HG02970 (cell line): ENCODE data around the gene OR51Q1.
A peak's percentile ranks its signal among the peaks of the same experiment; 100 is the strongest.

Experiments
- ATAC-seq: cut with Tn5 transposase; IDR thresholded peaks from one replicate; pipeline ENCODE4 v1.9.1; 2021; ENCODE audit warnings: mild to moderate bottlenecking, moderate library complexity, moderate number of reproducible peaks; ENCODE audit not compliant: unreplicated experiment, low FRiP score

The OR51Q1 gene, protein sequence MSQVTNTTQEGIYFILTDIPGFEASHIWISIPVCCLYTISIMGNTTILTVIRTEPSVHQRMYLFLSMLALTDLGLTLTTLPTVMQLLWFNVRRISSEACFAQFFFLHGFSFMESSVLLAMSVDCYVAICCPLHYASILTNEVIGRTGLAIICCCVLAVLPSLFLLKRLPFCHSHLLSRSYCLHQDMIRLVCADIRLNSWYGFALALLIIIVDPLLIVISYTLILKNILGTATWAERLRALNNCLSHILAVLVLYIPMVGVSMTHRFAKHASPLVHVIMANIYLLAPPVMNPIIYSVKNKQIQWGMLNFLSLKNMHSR

GRCh38 chr11:5421811-5422210 is at the start of gene OR51Q1:
TSS of gene OR51Q1 (plus strand) at chr11:5422111. CDS start at chr11:5422201, 90 bp downstream.
- no peak for ATAC-seq

DNA sequence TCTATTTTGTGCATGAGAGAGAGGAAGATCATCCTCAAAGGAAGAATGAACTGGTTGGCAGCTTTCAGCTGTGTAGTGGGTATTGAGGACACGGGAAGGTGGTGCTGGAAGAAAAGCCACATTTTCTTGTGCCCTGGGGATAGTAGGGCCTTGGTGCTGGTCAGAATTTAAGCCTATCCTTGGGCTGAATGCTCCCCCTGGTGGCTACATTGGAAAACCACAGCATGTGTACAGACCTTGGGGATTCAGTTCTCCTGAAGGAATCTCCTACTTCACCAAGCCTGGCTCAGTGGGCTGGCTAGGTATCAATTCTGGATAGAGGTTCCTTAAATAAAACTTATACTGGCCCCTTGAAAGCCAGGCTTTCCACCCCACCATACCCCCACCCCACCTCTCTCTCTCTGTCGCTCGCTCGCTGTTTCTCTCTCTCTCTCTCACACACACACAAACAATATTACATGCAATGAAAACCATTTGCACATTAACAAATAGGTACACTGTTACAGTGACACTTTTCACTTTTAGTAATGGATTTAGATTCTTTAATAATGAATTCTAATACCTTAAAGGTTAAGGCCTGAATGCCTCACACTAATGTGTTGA is 41.1 kb upstream of the OR51Q1 start:
- peak; percentile 80 for ATAC-seq

DNA sequence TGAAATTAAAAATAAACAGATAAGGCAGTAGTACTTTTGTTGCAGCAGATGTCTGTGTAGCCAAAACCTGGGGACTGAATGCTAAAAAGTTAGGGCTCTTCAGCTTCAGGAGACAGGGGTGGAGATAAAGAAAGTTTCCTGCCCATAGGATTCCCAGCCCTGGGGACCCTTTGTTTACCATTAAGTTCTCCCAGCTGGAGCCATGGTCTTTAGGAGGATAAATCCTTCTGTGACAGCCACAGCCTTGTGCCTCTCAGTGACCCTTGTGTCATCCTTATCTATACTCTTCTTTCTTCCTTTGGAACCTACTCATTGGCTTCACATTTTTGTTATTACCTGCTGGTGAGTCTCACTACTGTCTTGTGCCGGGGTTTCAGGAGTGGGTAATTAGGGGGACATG is 38.3 kb upstream of the OR51Q1 start, which contains the start of gene OR51M1:
TSS of gene OR51M1 (plus strand) at position 237 of the 400 bp plus-strand sequence. CDS start 5,587 bp downstream, outside the sequence.
- ATAC-seq, result no peak

- no peak for ATAC-seq
These were observed 37.6 kb upstream of the OR51Q1 start for GRCh38 chr11:5384335-5384734.

GRCh38 chr11:5390210-5390609 is 31.7 kb upstream of the OR51Q1 start:
- no peak for ATAC-seq

- ATAC-seq, result no peak
These were observed 27.8 kb upstream of the OR51Q1 start for GRCh38 chr11:5394091-5394490.

GRCh38 chr11:5398936-5399335 is 23.0 kb upstream of the OR51Q1 start:
- no peak for ATAC-seq

DNA sequence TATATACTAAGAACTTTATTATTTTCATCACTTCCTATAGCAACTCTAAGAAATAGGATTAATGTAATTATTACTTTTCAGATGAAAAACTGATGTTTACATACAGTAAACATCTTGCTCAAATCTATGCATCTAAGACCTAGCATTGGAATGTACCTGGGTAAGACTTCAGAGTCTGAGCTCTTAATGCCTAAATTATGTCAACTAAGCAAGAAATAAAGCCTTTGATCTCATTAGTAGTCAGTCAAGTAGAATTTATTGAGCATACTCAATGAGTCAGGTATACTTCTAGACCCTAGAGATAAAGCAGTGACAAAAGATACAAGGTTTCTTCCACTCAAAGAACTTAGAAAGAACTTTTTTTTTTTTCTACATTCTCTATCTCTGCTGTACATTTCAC is 16.7 kb upstream of the OR51Q1 start:
- ATAC-seq, result no peak

DNA sequence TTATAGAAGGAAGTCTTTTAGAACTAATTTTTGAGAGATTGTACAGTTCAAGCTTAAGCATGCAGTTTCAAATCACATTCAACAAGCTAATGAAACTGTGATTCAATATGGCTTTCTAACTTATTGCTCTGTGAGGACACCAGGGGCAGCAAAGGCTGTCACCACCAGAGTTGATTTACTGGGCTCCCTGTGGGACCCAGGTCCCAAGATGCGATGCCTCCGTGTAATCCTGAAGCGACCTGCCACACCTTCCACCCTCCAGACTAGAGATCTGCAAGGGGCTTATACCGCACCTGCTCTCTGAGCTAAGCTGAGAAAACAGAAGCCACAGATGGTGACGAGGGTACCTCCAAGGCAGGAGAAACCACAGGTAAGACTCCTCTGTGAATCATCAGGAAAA is 918 bp upstream of the OR51Q1 start:
- no peak for ATAC-seq

GRCh38 chr11:5423131-5423530 is 1.2 kb downstream of the OR51Q1 start:
- ATAC-seq, result no peak

DNA sequence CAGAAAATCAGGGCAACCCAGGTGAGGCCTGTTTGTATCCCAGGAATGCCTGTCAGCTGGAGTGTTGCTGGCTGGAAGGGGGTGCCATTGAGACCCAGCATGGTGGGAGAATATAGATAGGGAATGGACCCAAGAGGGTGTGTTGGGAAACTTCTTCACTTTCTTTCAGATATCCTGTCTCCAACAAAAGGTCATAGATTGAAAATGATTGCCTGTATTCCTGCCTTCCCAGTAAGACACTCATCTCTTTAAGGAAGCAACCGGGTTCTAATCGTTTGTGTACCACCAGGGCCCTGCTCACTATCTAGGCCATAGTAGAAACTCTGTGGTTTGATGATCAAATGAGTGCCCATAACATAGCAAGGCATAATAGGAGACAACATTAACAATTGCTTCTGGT is 19.5 kb downstream of the OR51Q1 start, which contains the start of gene OR51I1:
TSS of gene OR51I1 (minus strand) at position 101 of the 400 bp plus-strand sequence. CDS start at position 101, 0 bp downstream.
- ATAC-seq, result no peak

- ATAC-seq, result no peak
These were observed 22.0 kb downstream of the OR51Q1 start for GRCh38 chr11:5443835-5444393.

DNA sequence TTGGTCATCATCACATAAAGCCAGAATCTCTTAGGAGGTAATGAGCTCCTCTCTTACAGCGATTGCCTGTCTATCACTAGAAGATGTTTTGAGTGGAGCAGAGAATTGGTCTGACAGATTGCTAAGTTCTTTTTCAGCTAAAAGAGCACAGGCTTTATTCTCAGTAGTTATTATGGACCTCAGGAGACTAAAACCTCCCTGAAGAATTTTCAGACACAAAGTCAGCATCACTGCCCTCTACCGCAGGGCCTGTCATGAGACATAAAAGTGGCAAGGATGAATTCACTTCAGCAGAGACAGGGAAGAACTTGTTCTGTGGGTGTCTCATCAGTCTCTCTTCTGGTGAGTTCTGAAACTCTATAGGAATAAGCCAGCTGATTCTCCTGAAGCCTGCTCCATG is 27.1 kb downstream of the OR51Q1 start, which contains the start of gene OR51I2:
TSS of gene OR51I2 (plus strand) at position 301 of the 400 bp plus-strand sequence. CDS start 4,166 bp downstream, outside the sequence.
- no peak for ATAC-seq

DNA sequence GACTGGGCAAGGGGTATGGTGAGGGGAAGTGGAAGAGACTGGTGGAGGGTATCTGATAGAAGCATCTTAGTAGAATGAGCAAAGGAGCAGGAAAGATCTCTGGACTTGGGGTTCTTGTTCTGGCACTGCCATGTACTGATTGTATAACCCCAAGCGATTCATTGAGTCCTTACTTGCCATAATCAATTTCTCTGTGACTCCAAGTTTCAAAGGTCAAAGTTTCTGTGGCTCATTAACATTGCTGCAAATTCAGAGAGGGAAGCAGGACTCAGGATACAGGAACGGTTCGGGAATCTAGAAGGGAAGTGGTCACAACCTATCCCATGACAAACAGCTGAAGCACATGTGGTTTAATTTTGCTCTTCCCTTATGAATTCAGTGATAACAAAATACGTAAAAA is 27.5 kb downstream of the OR51Q1 start:
- no peak for ATAC-seq

DNA sequence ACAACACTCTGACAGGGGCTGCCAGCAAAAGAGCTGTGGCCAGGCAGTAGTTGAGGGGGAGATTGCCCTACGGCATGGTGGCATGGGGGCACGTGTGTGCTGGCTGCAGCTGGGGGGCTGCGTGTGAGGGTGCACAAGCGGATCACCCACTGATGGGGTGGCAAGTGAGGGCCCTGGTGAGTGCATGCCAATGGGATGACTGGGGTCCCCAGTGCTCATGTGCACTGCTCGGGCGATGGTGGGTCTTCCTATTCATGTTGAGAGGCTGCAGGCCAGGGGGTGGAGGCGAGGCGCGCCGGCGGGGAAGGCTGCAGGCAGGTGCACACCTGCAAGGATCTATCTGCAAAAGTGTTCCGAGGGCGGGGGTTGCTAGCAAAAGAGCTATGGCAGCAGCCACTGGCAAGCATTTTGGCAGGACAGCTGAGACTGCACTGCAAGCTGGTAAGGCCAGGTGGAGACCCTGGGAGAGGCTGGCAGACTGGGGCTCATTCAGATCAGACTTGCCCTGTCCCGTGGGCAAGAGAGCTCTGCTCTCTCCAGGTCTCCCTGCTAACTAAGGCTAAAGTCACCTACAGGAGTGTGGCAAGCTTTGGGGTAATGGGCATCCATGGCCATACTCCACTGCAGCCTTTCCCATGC is 39.2 kb downstream of the OR51Q1 start:
- ATAC-seq, result no peak

- no peak for ATAC-seq
These were observed 45.6 kb downstream of the OR51Q1 start for GRCh38 chr11:5467527-5467926.
